HEK293T (cell line): Measurements from ENCODE around the gene KCNK15.

ENCODE experiments used
- BHLHE40 ChIP-seq: fragments of 450-650 bp; IDR thresholded peaks from 2 replicates; pipeline ENCODE4 v1.6.1; 2016; ENCODE audit warnings: mild to moderate bottlenecking, moderate library complexity, borderline replicate concordance
- ELF4 ChIP-seq: fragments of 450-650 bp; IDR thresholded peaks from 2 replicates; pipeline ENCODE4 v1.6.1; 2017; ENCODE audit warnings: antibody characterized with exemption
- FOXM1 ChIP-seq: fragments of 450-650 bp; IDR thresholded peaks from 2 replicates; pipeline ENCODE4 v1.6.1; 2017; ENCODE audit warnings: mild to moderate bottlenecking, borderline replicate concordance
- HDGF ChIP-seq: fragments of 450-650 bp; IDR thresholded peaks from 2 replicates; pipeline ENCODE4 v1.6.1; 2017; ENCODE audit warnings: antibody characterized with exemption, borderline replicate concordance
- L3MBTL2 ChIP-seq: fragments of 450-650 bp; conservative IDR thresholded peaks from 2 replicates; pipeline ENCODE4 v1.6.1; 2016; ENCODE audit warnings: mild to moderate bottlenecking
- SP1 ChIP-seq: fragments of 450-650 bp; IDR thresholded peaks from 2 replicates; pipeline ENCODE4 v1.6.1; 2017
- ZNF384 ChIP-seq: fragments of 450-650 bp; IDR thresholded peaks from 2 replicates; pipeline ENCODE4 v1.6.1; 2016

- no peak for TF ChIP-seq BHLHE40
- no peak for TF ChIP-seq ZNF384
- no peak for TF ChIP-seq ELF4
- TF ChIP-seq L3MBTL2 = no peak
- no peak for TF ChIP-seq SP1
- no peak for TF ChIP-seq FOXM1
- TF ChIP-seq HDGF = no peak
Measured at GRCh38 chr20:44743080-44743701, 2.5 kb upstream of the KCNK15 start.
